Measurements from ENCODE around the gene RFTN1.

DNA sequence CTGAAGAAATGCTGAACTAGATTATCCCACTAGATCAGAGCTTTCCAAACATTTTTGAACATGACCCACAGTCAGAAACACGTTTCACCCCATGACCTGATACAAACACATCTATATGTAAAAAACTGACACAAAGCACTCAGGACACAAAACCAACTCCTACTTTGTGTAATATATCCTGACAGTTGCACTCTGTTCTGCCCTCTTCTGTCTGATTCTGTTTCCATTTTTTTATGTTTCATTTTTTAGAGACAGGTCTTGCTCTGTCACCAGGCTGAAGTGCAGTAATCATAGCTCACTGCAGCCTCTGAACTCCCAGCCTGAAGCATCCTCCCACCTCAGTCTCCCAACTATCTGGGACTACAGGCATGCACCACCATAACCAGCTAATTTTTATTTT, 15.8 kb upstream of the RFTN1 start:
- TF ChIP-seq, protein P1, sequence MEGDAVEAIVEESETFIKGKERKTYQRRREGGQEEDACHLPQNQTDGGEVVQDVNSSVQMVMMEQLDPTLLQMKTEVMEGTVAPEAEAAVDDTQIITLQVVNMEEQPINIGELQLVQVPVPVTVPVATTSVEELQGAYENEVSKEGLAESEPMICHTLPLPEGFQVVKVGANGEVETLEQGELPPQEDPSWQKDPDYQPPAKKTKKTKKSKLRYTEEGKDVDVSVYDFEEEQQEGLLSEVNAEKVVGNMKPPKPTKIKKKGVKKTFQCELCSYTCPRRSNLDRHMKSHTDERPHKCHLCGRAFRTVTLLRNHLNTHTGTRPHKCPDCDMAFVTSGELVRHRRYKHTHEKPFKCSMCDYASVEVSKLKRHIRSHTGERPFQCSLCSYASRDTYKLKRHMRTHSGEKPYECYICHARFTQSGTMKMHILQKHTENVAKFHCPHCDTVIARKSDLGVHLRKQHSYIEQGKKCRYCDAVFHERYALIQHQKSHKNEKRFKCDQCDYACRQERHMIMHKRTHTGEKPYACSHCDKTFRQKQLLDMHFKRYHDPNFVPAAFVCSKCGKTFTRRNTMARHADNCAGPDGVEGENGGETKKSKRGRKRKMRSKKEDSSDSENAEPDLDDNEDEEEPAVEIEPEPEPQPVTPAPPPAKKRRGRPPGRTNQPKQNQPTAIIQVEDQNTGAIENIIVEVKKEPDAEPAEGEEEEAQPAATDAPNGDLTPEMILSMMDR (IDR thresholded peaks at IDR 0.05): no peak
- TF ChIP-seq POLR2A (IDR thresholded peaks at IDR 0.05): no peak

Data from uterus (tissue), 2 donors.